Immature natural killer cell (primary cell): ENCODE results near the gene IQSEC3. TPM values are rescaled to one million over a fixed set of nuclear protein-coding genes. Genes with fewer than 3 reads are reported as not detected.

ENCODE experiments used
- DNase-seq, 3 donors: peaks; one replicate each; pipeline ENCODE4 v3.0.0; 2022; ENCODE audit warnings: mixed read lengths in 1 of 3
- H3K27ac Mint-ChIP-seq, 6 donors: one replicate each; pipeline ENCODE4 v1.8.0; 2020; ENCODE audit warnings: mixed read lengths in 6 of 6, mild to moderate bottlenecking in 5 of 6, inconsistent platforms in 4 of 6, moderate library complexity in 3 of 6
- H3K27me3 Mint-ChIP-seq, 3 donors: one replicate each; pipeline ENCODE4 v1.8.0; 2020 to 2021; ENCODE audit warnings: low read depth in 3 of 3, mild to moderate bottlenecking in 3 of 3, mixed read lengths in 3 of 3, moderate library complexity in 3 of 3, inconsistent platforms in 1 of 3
- H3K36me3 Mint-ChIP-seq, 3 donors: one replicate each; pipeline ENCODE4 v1.8.0; 2020; ENCODE audit warnings: mixed read lengths in 3 of 3, inconsistent platforms in 2 of 3, mild to moderate bottlenecking in 2 of 3
- H3K4me1 Mint-ChIP-seq, 2 donors: one replicate each; pipeline ENCODE4 v1.8.0; 2020; ENCODE audit warnings: inconsistent platforms in 2 of 2, mild to moderate bottlenecking in 2 of 2, mixed read lengths in 2 of 2, moderate library complexity in 1 of 2
- H3K4me3 Mint-ChIP-seq, 5 donors: one replicate each; pipeline ENCODE4 v1.8.0; 2020; ENCODE audit warnings: mild to moderate bottlenecking in 5 of 5, mixed read lengths in 5 of 5, inconsistent platforms in 3 of 5, moderate library complexity in 3 of 5
- H3K9me3 Mint-ChIP-seq, 6 donors: one replicate each; pipeline ENCODE4 v1.8.0; 2020; ENCODE audit warnings: mild to moderate bottlenecking in 6 of 6, mixed read lengths in 6 of 6, inconsistent platforms in 4 of 6, moderate library complexity in 3 of 6
- polyA plus RNA-seq, 3 donors: library from polyadenylated mRNA; unstranded; fragments of 300-500 nt; fragmentation: Illumina TruSeq; gene quantifications; one replicate each; pipeline ENCODE4 v1.2.3, GENCODE V29; 2021

The IQSEC3 gene
- polyA plus RNA-seq, 3 donors from 2014 or later = 0.07 TPM; not detected in 2

- Mint-ChIP-seq H3K27me3 (peaks cover 0 to 2% (median 0%) of the 10 kb centered on the region in 3 donors), H3K27ac (no peak overlapping the region), H3K4me1 (peaks cover 2 to 6% of the 10 kb centered on the region in 2 donors), H3K36me3 (no peaks in the 10 kb centered on the region), H3K9me3 (peaks cover 0 to 3% (median 0%) of the 10 kb centered on the region in 6 donors), H3K4me3 (no peak overlapping the region)
- no peak for DNase-seq
Observed at GRCh38 chr12:220946-221550, 154.5 kb downstream of the IQSEC3 start.

DNA sequence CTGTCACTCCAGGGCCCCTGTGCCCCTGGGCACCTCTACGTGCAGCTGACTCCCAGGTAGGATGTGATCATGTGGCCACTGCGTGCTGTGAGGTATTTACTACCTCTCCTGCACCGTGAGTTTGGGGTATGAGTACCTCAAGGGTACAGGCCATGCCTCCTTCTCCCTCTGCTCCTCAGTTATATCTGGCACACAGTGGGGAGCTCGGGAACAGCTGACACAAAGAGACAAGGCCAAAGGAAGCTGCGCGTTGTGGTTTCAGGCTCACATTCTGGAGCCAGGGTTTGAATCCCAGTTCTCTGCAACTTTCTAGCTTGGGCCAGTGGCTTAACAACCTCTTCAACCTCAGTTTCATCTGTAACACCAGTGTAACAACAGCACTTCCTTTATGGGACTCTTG is 155.2 kb downstream of the IQSEC3 start:
- Mint-ChIP-seq H3K4me3 (no peak overlapping the region), H3K9me3 (peaks cover 0 to 3% (median 0%) of the 10 kb centered on the region in 6 donors), H3K36me3 (no peaks in the 10 kb centered on the region), H3K27me3 (peaks cover 0 to 2% (median 0%) of the 10 kb centered on the region in 3 donors), H3K4me1 (peaks cover 2 to 6% of the 10 kb centered on the region in 2 donors), H3K27ac (no peak overlapping the region)
- no peak for DNase-seq

- H3K4me1 Mint-ChIP-seq = peaks cover 2 to 6% of the 10 kb centered on the region in 2 donors
- H3K9me3 Mint-ChIP-seq = peaks cover 0 to 3% (median 0%) of the 10 kb centered on the region in 6 donors
- no peaks in the 10 kb centered on the region for H3K36me3 Mint-ChIP-seq
- peaks cover 0 to 2% (median 0%) of the 10 kb centered on the region in 3 donors for H3K27me3 Mint-ChIP-seq
- no peak for DNase-seq
- no peak overlapping the region for H3K4me3 Mint-ChIP-seq
- no peak overlapping the region for H3K27ac Mint-ChIP-seq
Observed at GRCh38 chr12:223841-224240, 157.3 kb downstream of the IQSEC3 start.

- no peaks in the 10 kb centered on the region for H3K36me3 Mint-ChIP-seq
- H3K9me3 Mint-ChIP-seq = peaks cover 0 to 3% (median 0%) of the 10 kb centered on the region in 6 donors
- H3K4me1 Mint-ChIP-seq = peaks cover 2 to 5% of the 10 kb centered on the region in 2 donors
- H3K4me3 Mint-ChIP-seq = no peak overlapping the region
- no peak for DNase-seq
- no peak overlapping the region for H3K27ac Mint-ChIP-seq
- no peaks in the 10 kb centered on the region for H3K27me3 Mint-ChIP-seq
Observed at GRCh38 chr12:224330-224729, 157.8 kb downstream of the IQSEC3 start.

- no peak overlapping the region for H3K4me3 Mint-ChIP-seq
- H3K36me3 Mint-ChIP-seq = no peaks in the 10 kb centered on the region
- peaks cover 0 to 3% (median 0%) of the 10 kb centered on the region in 6 donors for H3K9me3 Mint-ChIP-seq
- H3K27me3 Mint-ChIP-seq = peaks cover 0 to 2% (median 0%) of the 10 kb centered on the region in 3 donors
- no peak overlapping the region for H3K27ac Mint-ChIP-seq
- no peak for DNase-seq
- H3K4me1 Mint-ChIP-seq = no peaks in the 10 kb centered on the region
Observed at GRCh38 chr12:225012-225411, 158.4 kb downstream of the IQSEC3 start.

DNA sequence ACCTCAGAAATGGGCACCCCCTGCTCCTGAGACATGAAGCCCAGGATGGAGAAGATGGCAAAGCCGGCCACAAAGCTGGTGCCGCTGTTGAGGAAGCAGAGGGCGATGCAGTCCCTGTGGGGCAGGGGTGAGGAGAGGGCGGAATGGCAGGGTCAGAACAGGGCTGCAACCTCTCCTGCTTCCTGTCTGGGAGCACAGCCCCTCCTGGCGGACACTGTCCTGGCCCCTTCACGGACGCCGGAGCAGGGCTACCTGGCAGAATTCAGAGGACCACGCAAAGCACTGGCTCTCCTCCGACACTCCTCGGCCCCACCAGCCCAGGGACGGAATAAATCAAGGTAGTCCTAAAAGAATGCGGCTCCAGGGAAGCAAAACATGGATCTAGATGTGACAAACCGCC is 159.8 kb downstream of the IQSEC3 start:
- Mint-ChIP-seq H3K9me3 (peaks cover 0 to 3% (median 0%) of the 10 kb centered on the region in 6 donors), H3K4me1 (no peaks in the 10 kb centered on the region), H3K4me3 (no peak overlapping the region), H3K27me3 (peaks cover 0 to 2% (median 2%) of the 10 kb centered on the region in 3 donors), H3K27ac (no peak overlapping the region), H3K36me3 (no peaks in the 10 kb centered on the region)
- DNase-seq = no peak

GRCh38 chr12:227286-227915 is 160.8 kb downstream of the IQSEC3 start:
- H3K27me3 Mint-ChIP-seq = peaks cover 0 to 2% (median 2%) of the 10 kb centered on the region in 3 donors

More at GRCh38 chr12:227286-227915, 160.8 kb downstream of the IQSEC3 start:
- no peaks in the 10 kb centered on the region for H3K36me3 Mint-ChIP-seq
- H3K4me1 Mint-ChIP-seq = no peaks in the 10 kb centered on the region
- DNase-seq = no peak
- H3K4me3 Mint-ChIP-seq = no peak overlapping the region
- no peak overlapping the region for H3K27ac Mint-ChIP-seq
- peaks cover 0 to 3% (median 0%) of the 10 kb centered on the region in 6 donors for H3K9me3 Mint-ChIP-seq

Other genes with a start within 250 kb of the IQSEC3 start
- under 1 TPM in 1 of 3 donors, not detected in 2; 0.59 TPM for gene SLC6A12, start 147.4 kb downstream of the IQSEC3 start, polyA plus RNA-seq
- gene SLC6A13, start 196.1 kb downstream of the IQSEC3 start, polyA plus RNA-seq = under 1 TPM in 1 of 3 donors, not detected in 2; 0.16 TPM